Measurements from ENCODE around the gene TNFRSF1A.

Gene TNFRSF1A

DNA sequence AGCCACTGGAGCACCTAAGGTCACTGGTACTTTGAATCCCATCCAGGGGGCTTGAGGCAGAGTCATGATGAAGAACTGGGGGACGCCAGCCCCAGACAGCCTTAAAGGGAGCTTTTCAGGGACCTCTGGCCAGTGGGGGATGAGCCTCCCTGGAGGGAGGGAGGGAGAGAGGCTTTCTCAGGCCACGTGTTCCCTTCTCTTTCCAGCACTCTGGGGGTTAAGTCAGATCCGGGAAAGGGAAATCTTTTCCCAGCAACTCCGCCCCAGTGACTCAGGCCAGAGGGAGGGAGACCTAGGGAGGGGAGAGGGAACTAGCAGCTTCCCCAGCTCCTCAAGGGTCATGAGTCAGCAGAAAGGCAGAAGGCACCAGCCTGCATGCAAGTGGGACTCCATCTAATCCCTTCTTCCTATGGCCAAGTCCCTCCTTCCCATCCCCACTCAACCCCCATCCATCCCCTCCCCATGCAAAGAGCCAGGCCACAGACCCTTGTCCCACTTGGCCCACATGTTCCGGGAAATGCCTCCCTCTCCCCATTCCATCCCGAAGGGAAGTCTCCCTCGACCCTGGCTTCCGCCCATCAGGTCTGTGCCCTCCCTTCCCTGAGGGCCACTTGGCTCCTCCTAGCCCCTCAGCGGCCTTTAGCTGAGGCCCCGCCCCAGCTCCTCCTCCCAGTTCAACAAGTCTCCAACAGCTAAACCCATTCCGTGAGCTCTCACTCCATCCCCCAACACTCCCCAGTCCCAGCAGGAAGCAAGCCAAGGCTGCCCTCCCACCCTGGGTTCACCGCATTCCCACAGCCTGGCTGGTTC is 5.6 kb downstream of the TNFRSF1A start:
- TF ChIP-seq, protein P1, sequence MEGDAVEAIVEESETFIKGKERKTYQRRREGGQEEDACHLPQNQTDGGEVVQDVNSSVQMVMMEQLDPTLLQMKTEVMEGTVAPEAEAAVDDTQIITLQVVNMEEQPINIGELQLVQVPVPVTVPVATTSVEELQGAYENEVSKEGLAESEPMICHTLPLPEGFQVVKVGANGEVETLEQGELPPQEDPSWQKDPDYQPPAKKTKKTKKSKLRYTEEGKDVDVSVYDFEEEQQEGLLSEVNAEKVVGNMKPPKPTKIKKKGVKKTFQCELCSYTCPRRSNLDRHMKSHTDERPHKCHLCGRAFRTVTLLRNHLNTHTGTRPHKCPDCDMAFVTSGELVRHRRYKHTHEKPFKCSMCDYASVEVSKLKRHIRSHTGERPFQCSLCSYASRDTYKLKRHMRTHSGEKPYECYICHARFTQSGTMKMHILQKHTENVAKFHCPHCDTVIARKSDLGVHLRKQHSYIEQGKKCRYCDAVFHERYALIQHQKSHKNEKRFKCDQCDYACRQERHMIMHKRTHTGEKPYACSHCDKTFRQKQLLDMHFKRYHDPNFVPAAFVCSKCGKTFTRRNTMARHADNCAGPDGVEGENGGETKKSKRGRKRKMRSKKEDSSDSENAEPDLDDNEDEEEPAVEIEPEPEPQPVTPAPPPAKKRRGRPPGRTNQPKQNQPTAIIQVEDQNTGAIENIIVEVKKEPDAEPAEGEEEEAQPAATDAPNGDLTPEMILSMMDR (IDR thresholded peaks at IDR 0.05): peak; percentile 18
- Histone ChIP-seq H3K27ac (peak overlapping the region; percentile 97), H3K36me3 (peaks cover 68% of the 10 kb centered on the region), H3K27me3 (no peaks in the 10 kb centered on the region), H3K4me1 (ENCODE audit: control insufficient read depth in 1 of 2, insufficient read depth in 1 of 2, low read depth in 1 of 2, low read length in 1 of 2) (peaks cover 69 to 89% of the 10 kb centered on the region in 2 experiments), H3K9me3 (peaks cover 4% of the 10 kb centered on the region), H3K4me3 (ENCODE audit: low read depth in 1 of 2, low read length in 1 of 2) (peak overlapping the region; percentile 88 to 94)

DNA sequence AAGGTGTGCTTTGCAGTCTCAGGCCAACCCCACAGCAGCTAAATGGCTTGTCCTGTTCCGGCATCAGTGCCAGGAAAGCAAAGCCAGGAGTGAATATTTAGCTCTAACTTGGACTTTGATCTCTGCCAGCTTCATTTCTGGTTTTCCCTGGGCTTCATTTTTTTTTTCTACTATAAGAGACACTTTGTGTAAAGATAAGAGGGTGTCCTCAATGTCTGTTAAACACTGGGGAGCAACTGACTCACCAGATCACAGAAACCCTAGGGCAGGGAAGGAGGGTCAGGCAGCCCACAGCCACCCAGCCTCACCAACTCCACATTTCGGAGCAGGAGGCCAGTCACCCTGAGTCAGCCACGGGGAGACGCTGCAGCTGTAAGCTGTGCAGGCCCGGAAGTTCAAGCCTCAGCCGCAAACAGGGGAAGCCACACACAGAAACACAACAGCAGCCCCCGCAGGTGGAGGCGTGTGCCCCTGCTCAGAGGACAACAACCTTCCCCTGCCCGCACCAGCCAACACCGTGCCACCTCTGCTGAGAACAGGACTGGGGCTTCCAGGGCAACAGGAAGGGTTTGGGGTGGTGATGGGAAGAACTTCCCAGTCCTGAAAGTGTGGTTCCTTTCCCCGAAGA is 6.3 kb downstream of the TNFRSF1A start:
- peaks cover 75% of the 10 kb centered on the region for H3K36me3 ChIP-seq
- H3K27me3 ChIP-seq: no peaks in the 10 kb centered on the region
- H3K4me1 ChIP-seq (ENCODE audit: control insufficient read depth in 1 of 2, insufficient read depth in 1 of 2, low read depth in 1 of 2, low read length in 1 of 2): peaks cover 69 to 90% of the 10 kb centered on the region in 2 experiments
- peaks cover 5% of the 10 kb centered on the region for H3K9me3 ChIP-seq
- H3K4me3 ChIP-seq (ENCODE audit: low read depth in 1 of 2, low read length in 1 of 2): peak overlapping the region; percentile 88 to 94
- peak overlapping the region; percentile 97 for H3K27ac ChIP-seq
- TF ChIP-seq, protein P1 (IDR thresholded peaks at IDR 0.05): peak; percentile 60

DNA sequence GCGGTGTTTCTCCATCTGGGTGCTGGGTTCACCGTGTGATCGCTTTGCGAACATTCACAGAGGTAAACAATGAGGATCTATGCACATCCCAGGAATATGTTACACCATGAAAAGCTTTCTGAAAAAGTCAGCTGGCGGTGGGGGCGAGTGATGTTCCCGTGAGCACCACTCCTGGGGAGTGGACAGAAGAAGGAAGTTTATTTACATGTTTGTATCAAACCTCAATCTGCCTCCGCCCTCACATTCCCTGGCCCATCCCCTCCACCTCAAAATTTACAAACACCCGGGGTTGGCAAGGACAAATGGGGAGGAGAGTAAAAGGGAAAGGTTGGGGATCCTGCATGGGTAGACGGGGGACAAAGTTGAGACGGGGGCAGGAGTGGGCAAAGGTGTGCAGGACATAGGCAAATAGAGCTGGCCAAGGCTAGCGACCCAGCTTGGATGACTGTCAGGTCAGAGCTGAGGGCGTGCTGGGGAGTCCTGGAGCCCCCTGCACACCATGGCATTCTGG is 6.9 kb downstream of the TNFRSF1A start:
- TF ChIP-seq, protein P1 (IDR thresholded peaks at IDR 0.05): no peak
- Histone ChIP-seq H3K36me3 (peaks cover 81% of the 10 kb centered on the region), H3K27me3 (no peaks in the 10 kb centered on the region), H3K4me1 (ENCODE audit: control insufficient read depth in 1 of 2, insufficient read depth in 1 of 2, low read depth in 1 of 2, low read length in 1 of 2) (peaks cover 69 to 88% of the 10 kb centered on the region in 2 experiments), H3K4me3 (ENCODE audit: low read depth in 1 of 2, low read length in 1 of 2) (peak overlapping the region; percentile 88 to 94), H3K9me3 (peaks cover 5% of the 10 kb centered on the region), H3K27ac (peak overlapping the region; percentile 97)

DNA sequence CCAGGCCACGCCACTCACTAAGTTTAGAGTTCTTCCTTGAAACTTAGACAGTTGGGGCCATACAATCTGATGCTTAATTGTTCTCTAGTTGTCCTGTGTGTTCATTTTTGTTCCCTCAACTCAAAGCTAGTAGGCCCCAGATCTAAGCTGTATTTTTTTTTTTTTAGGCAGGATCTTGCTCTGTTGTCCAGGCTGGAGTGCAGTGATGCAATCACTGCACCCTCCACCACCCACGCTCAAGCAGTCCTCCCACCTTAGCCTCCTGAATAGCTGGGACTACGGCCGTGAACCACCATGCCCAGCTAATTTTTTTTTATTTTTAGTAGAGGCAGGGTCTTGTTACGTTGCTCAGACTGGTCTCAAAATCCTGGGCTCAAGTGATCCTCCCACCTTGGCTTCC is 7.5 kb downstream of the TNFRSF1A start:
- Histone ChIP-seq H3K27ac (peak overlapping the region; percentile 97), H3K4me3 (ENCODE audit: low read depth in 1 of 2, low read length in 1 of 2) (peak overlapping the region; percentile 88 to 94), H3K4me1 (ENCODE audit: control insufficient read depth in 1 of 2, insufficient read depth in 1 of 2, low read depth in 1 of 2, low read length in 1 of 2) (peaks cover 69 to 82% of the 10 kb centered on the region in 2 experiments), H3K9me3 (peaks cover 5% of the 10 kb centered on the region), H3K36me3 (peaks cover 83% of the 10 kb centered on the region), H3K27me3 (no peaks in the 10 kb centered on the region)
- TF ChIP-seq, protein P1 (IDR thresholded peaks at IDR 0.05): no peak

DNA sequence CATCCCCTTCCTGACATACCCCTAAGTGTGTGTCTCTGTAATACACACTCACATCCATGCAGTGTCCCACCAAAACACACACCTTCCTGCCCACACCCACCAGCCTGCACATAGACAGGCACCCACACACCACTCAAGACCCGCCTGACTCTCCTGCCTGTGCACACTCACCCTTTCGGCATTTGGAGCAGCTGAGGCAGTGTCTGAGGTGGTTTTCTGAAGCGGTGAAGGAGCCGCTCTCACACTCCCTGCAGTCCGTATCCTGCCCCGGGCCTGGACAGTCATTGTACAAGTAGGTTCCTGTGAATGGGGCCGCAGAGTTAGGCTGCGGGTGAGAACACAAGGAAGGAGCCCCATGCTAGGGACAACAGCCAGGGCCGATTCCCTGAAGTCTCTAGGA is 8.3 kb downstream of the TNFRSF1A start:
- Histone ChIP-seq H3K4me3 (ENCODE audit: low read depth in 1 of 2, low read length in 1 of 2) (peak overlapping the region; percentile 47 to 94), H3K9me3 (peaks cover 5% of the 10 kb centered on the region), H3K4me1 (ENCODE audit: control insufficient read depth in 1 of 2, insufficient read depth in 1 of 2, low read depth in 1 of 2, low read length in 1 of 2) (peaks cover 63 to 74% of the 10 kb centered on the region in 2 experiments), H3K36me3 (peaks cover 83% of the 10 kb centered on the region), H3K27me3 (no peaks in the 10 kb centered on the region), H3K27ac (peak overlapping the region; percentile 97)
- TF ChIP-seq, protein P1 (IDR thresholded peaks at IDR 0.05): no peak
